Measurements from ENCODE around the gene PPEF1.

Gene PPEF1

DNA sequence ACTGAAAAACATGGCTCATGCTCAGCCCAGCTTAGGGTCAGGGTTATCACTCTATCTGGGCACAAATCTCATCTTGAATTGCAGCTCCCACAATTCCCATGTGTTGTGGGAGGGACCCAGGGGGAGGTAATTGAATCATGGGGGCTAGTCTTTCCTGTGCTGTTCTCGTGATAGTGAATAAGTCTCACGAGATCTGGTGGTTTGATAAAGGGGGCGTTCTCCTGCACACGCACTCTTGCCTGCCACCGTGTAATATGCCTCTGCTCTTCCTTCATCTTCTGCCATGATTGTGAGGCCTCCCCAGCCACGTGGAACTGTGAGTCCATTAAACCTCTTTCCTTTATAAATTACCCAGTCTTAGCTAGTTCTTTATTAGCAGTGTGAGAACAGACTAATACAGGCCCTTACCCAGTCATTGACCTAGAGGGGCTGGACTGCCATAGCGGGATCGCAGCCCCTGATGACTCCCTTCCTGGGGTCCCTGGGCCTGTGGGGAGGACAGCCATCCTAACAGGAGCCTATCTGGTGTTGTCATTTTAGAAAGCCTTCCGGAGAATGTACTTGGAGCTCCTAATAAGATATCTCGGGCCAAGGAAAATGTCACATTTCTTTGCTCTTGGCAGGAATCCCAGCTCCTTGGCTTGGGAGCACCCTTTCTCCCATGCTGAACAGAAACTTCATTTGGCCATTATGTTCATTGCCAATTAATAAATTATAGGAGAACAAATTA, 163.9 kb downstream of the PPEF1 start:
- no peak overlapping the region for H3K27ac ChIP-seq (ENCODE audit: low read depth, low read length)
- H3K9me3 ChIP-seq (ENCODE audit: insufficient read depth, low read length), result no peaks in the 10 kb centered on the region
- H3F3A ChIP-seq (ENCODE audit: insufficient read depth), result no peaks in the 10 kb centered on the region
- no peak overlapping the region for H3K4me3 ChIP-seq (ENCODE audit: insufficient read depth, low read length, poor library complexity, severe bottlenecking)
- H3K9me2 ChIP-seq (replicated peaks; ENCODE audit: insufficient read depth, low read length), result no peaks in the 10 kb centered on the region
- H3K4me2 ChIP-seq (ENCODE audit: low read depth, low read length, poor library complexity, severe bottlenecking), result no peak overlapping the region
- H3K36me3 ChIP-seq (ENCODE audit: low read length), result no peaks in the 10 kb centered on the region
- no peaks in the 10 kb centered on the region for H4K20me1 ChIP-seq (ENCODE audit: low read depth, low read length)
- no peak overlapping the region for H2AFZ ChIP-seq (ENCODE audit: low read depth, low read length, severe bottlenecking)
- H3K27me3 ChIP-seq (ENCODE audit: low read length), result no peaks in the 10 kb centered on the region
- TF ChIP-seq, protein P1, sequence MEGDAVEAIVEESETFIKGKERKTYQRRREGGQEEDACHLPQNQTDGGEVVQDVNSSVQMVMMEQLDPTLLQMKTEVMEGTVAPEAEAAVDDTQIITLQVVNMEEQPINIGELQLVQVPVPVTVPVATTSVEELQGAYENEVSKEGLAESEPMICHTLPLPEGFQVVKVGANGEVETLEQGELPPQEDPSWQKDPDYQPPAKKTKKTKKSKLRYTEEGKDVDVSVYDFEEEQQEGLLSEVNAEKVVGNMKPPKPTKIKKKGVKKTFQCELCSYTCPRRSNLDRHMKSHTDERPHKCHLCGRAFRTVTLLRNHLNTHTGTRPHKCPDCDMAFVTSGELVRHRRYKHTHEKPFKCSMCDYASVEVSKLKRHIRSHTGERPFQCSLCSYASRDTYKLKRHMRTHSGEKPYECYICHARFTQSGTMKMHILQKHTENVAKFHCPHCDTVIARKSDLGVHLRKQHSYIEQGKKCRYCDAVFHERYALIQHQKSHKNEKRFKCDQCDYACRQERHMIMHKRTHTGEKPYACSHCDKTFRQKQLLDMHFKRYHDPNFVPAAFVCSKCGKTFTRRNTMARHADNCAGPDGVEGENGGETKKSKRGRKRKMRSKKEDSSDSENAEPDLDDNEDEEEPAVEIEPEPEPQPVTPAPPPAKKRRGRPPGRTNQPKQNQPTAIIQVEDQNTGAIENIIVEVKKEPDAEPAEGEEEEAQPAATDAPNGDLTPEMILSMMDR (IDR thresholded peaks at IDR 0.05; ENCODE audit: insufficient read depth, low read length, poor library complexity, severe bottlenecking), result no peak
- TF ChIP-seq EZH2phosphoT487 (conservative IDR thresholded peaks at IDR 0.05; ENCODE audit: low read length), result no peak
- H3K79me2 ChIP-seq (ENCODE audit: insufficient read depth, low read length), result no peaks in the 10 kb centered on the region
- H3K9ac ChIP-seq (ENCODE audit: low read length), result no peak overlapping the region

DNA sequence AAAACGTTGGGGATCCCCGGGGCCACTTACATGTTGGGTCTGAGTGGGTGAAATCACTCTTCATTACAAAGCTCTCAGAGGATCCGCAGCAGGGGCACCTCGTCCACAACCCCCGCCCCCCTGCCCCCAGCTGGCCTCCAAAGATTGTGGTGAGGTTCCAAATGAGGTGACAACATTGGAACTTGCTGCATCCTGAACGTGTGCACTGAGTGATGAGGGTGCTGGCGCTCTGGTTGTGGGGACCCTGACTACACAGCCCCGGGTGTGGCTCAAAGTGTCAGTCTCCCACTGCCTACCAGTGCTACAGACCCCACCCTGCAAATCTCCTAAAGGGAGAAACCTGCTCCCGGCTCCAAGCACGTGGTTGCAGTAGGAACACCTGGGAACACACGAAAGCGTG, 164.5 kb downstream of the PPEF1 start:
- H2AFZ ChIP-seq (ENCODE audit: low read depth, low read length, severe bottlenecking), result no peak overlapping the region
- H3K79me2 ChIP-seq (ENCODE audit: insufficient read depth, low read length), result no peaks in the 10 kb centered on the region
- no peak overlapping the region for H3K9ac ChIP-seq (ENCODE audit: low read length)
- no peaks in the 10 kb centered on the region for H3F3A ChIP-seq (ENCODE audit: insufficient read depth)
- H3K27ac ChIP-seq (ENCODE audit: low read depth, low read length), result no peak overlapping the region
- no peaks in the 10 kb centered on the region for H3K9me3 ChIP-seq (ENCODE audit: insufficient read depth, low read length)
- no peak overlapping the region for H3K4me3 ChIP-seq (ENCODE audit: insufficient read depth, low read length, poor library complexity, severe bottlenecking)
- no peaks in the 10 kb centered on the region for H3K27me3 ChIP-seq (ENCODE audit: low read length)
- no peak overlapping the region for H3K4me2 ChIP-seq (ENCODE audit: low read depth, low read length, poor library complexity, severe bottlenecking)
- H3K9me2 ChIP-seq (replicated peaks; ENCODE audit: insufficient read depth, low read length), result no peaks in the 10 kb centered on the region
- H4K20me1 ChIP-seq (ENCODE audit: low read depth, low read length), result no peaks in the 10 kb centered on the region
- no peak for TF ChIP-seq EZH2phosphoT487 (conservative IDR thresholded peaks at IDR 0.05; ENCODE audit: low read length)
- TF ChIP-seq, protein P1 (IDR thresholded peaks at IDR 0.05; ENCODE audit: insufficient read depth, low read length, poor library complexity, severe bottlenecking), result no peak
- H3K36me3 ChIP-seq (ENCODE audit: low read length), result no peaks in the 10 kb centered on the region

DNA sequence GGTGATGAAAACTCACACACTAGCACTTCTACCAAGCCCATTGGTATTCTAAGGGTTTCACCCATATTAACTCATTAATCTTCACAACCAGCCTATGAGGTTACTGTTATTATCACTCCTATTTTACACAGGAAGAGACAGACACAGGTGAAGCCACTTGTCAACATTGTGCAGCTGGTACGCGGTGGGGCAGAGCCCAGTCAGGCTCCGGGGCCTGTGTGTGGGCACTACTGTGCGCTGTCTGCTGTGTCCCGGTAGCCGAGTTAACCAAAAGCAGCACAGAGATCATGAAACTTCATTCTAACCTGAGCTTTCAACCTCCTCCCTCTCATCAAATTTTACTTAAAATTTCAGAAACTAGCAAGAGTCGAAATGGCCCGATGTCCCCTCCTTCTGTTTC, 165.2 kb downstream of the PPEF1 start:
- no peaks in the 10 kb centered on the region for H3K27me3 ChIP-seq (ENCODE audit: low read length)
- TF ChIP-seq, protein P1 (IDR thresholded peaks at IDR 0.05; ENCODE audit: insufficient read depth, low read length, poor library complexity, severe bottlenecking), result no peak
- H3K9me3 ChIP-seq (ENCODE audit: insufficient read depth, low read length), result no peaks in the 10 kb centered on the region
- H3K79me2 ChIP-seq (ENCODE audit: insufficient read depth, low read length), result no peaks in the 10 kb centered on the region
- H3F3A ChIP-seq (ENCODE audit: insufficient read depth), result no peaks in the 10 kb centered on the region
- H3K4me2 ChIP-seq (ENCODE audit: low read depth, low read length, poor library complexity, severe bottlenecking), result no peak overlapping the region
- no peak overlapping the region for H3K9ac ChIP-seq (ENCODE audit: low read length)
- H3K36me3 ChIP-seq (ENCODE audit: low read length), result no peaks in the 10 kb centered on the region
- H3K4me3 ChIP-seq (ENCODE audit: insufficient read depth, low read length, poor library complexity, severe bottlenecking), result no peak overlapping the region
- H2AFZ ChIP-seq (ENCODE audit: low read depth, low read length, severe bottlenecking), result no peak overlapping the region
- no peaks in the 10 kb centered on the region for H4K20me1 ChIP-seq (ENCODE audit: low read depth, low read length)
- H3K9me2 ChIP-seq (replicated peaks; ENCODE audit: insufficient read depth, low read length), result no peaks in the 10 kb centered on the region
- H3K27ac ChIP-seq (ENCODE audit: low read depth, low read length), result no peak overlapping the region

Measured in SU-DHL-6 (cell line).